Sigmoid colon (tissue), 7 donors: Measurements from ENCODE around the gene FRAT2. TPM values are rescaled to one million over a fixed set of nuclear protein-coding genes. Genes with fewer than 3 reads are reported as not detected.

Experiments
- DNase-seq: peaks from one replicate; pipeline ENCODE4 v3.0.0-alpha.2; 2019
- H3K27ac ChIP-seq, 4 donors: fragments of 200-600 bp; sonication (generic); one replicate each; pipeline ENCODE4 v1.5.1; 2016 to 2019; ENCODE audit warnings: mild to moderate bottlenecking in 1 of 4
- H3K27me3 ChIP-seq, 3 donors: fragments of 200-600 bp; sonication (generic); one replicate each; pipeline ENCODE4 v1.5.1; 2019; ENCODE audit warnings: mild to moderate bottlenecking in 1 of 3
- H3K36me3 ChIP-seq, 4 donors: fragments of 200-600 bp; sonication (generic); one replicate each; pipeline ENCODE4 v1.5.1; 2016 to 2019
- H3K4me1 ChIP-seq, 4 donors: fragments of 200-600 bp; sonication (generic); one replicate each; pipeline ENCODE4 v1.5.1; 2017 to 2019
- H3K4me3 ChIP-seq, 4 donors: fragments of 200-600 bp; sonication (generic); one replicate each; pipeline ENCODE4 v1.5.1; 2017 to 2019; ENCODE audit warnings: mild to moderate bottlenecking in 2 of 4, moderate library complexity in 1 of 4
- H3K9me3 ChIP-seq, 4 donors: fragments of 200-600 bp in 3 of 4; sonication (generic) in 3 of 4; one replicate each; pipeline versions ENCODE4 v1.5.1 to v1.6.1; 2013 to 2019
- CTCF ChIP-seq, 4 experiments: fragments of 450-650 bp in 3 of 4; fragments of 200-600 bp in 1 of 4; IDR thresholded peaks; one replicate each; pipeline ENCODE4 v1.5.1; 2016 to 2019; ENCODE audit warnings: antibody characterized with exemption in 4 of 4, mild to moderate bottlenecking in 3 of 4, moderate library complexity in 2 of 4
- EP300 ChIP-seq, 4 donors: sonication (generic); formaldehyde crosslinking; IDR thresholded peaks; one replicate each; pipeline ENCODE4 v1.6.1; 2017; ENCODE audit warnings: antibody characterized with exemption in 4 of 4
- POLR2A ChIP-seq, 2 donors: fragments of 450-650 bp; IDR thresholded peaks; one replicate each; pipeline ENCODE4 v1.6.1; 2016; ENCODE audit warnings: antibody characterized with exemption in 2 of 2, mild to moderate bottlenecking in 2 of 2, moderate library complexity in 2 of 2
- POLR2AphosphoS5 ChIP-seq, 4 donors: sonication (generic); formaldehyde crosslinking; IDR thresholded peaks; one replicate each; pipeline ENCODE4 v1.6.1; 2017; ENCODE audit warnings: antibody characterized with exemption in 4 of 4
- WGBS, 2 donors: extraction: QIAGEN DNeasy Blood & Tissue Kit; methylation state at CpG; one replicate each; pipeline ENCODE4 v1.1.7; 2013; 5-methylcytosine and 5-hydroxymethylcytosine counted together
- intact Hi-C: fragments of 100-400 bp; cut with DNase I; formaldehyde crosslinking; loops from one replicate; pipeline ENCODE4 v1.15.1; 2023
- polyA plus RNA-seq, 3 donors: library from polyadenylated mRNA; stranded (reverse); fragments of 200-250 nt; gene quantifications; one replicate each; pipeline ENCODE4 v1.2.3, GENCODE V29; 2013
- total RNA-seq, 4 donors: library from RNA; depleted of rRNA; stranded (reverse); fragments of >200 nt; gene quantifications; one replicate each; pipeline ENCODE4 v1.1.0, GENCODE V29; 2016
- donor health status: healthy with polysubstance abuse.
- donor health status: Bipolar disorder and iron deficiency.
- donor health status: healthy.

FRAT2 gene
- total and polyA plus RNA-seq, 7 donors, result 11.9 to 31.0 (median 18.9) TPM

DNA sequence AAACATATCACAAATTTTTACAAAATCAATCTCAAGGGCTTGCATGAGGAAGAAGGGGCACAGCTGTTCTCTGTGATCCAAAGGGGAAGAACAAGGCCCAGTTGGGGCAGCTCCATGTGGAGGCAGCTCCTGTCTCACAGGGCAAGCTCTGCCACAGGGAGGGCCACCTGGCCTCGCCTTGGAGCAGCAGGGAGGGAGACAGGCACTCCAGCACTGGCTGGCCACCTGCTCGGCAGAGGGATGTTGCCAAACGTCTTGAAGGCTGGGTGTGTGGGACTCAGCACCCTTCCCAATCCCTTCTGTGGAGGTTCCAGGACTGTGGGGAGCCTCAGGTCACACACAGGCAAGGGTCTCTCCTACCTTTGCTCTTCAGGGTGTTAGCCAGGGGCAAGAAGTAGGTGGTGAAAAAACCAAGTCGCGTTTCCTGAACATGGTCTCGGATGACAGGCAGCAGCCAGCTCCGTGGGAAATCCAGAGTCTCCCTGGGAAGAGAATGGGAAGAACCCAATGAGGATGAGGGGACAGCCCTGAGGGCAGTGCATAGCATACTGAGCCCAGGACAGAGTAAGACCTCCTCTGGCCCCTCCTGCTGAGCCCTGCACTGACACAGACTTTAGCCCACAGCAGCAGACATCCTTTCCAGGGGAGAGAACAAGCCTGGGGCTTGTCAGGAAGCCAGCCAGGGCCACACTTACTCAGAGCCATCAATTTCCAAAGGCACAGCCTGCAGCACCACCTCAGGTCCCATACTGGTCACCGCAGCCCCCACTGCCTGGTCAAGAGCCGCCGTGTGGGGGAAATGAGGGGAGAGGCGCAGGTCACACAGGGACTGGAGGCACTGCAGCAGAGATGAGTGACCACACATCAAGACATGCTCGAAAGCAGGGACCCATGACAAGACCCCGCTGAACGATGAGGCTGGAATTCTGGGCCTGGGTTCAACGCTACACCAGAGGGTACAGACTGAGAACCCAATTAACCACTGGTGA is 44.7 kb upstream of the FRAT2 start:
- H3K27me3 ChIP-seq, result no peaks in the 10 kb centered on the region
- intact Hi-C loops, result no loop called here
- TF ChIP-seq POLR2AphosphoS5 (IDR thresholded peaks at IDR 0.05), result no peak
- no peak for TF ChIP-seq EP300 (IDR thresholded peaks at IDR 0.05)
- no peak for TF ChIP-seq POLR2A (IDR thresholded peaks at IDR 0.05)
- no peak for TF ChIP-seq CTCF (IDR thresholded peaks at IDR 0.05)
- H3K4me3 ChIP-seq, result no peak overlapping the region
- no peak for DNase-seq
- H3K27ac ChIP-seq, result no peak overlapping the region
- H3K36me3 ChIP-seq, result peaks cover 0 to 89% (median 7%) of the 10 kb centered on the region in 4 donors
- 83 to 84% methylated on average over 15 of the region's 15 CpGs for WGBS, 2 donors
- H3K9me3 ChIP-seq, result no peaks in the 10 kb centered on the region
- no peaks in the 10 kb centered on the region for H3K4me1 ChIP-seq

DNA sequence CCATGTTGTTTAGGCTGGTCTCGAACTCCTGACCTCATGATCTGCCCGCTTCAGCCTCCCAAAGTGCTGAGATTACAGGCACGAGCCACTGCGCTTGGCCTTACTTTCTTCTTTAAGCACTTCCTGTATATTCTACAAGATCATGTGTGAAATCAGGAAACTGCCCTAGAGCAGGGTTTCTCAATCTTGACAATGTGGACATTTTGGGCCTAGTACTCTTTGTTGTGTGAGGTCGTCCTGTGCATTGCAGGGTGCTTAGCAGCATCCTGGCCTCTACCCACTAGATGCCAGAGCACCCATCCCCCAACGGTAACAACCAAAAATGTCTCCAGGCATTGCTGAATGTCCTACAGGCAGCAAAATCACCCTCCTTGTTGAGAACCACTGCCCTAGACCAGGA is 41.9 kb upstream of the FRAT2 start:
- no peak overlapping the region for H3K4me3 ChIP-seq
- no peak for DNase-seq
- intact Hi-C loops, result no loop called here
- no peaks in the 10 kb centered on the region for H3K27me3 ChIP-seq
- no peak overlapping the region for H3K27ac ChIP-seq
- H3K36me3 ChIP-seq, result peaks cover 0 to 97% (median 13%) of the 10 kb centered on the region in 4 donors
- no peaks in the 10 kb centered on the region for H3K9me3 ChIP-seq
- WGBS, 2 donors, result 81 to 94% methylated on average over 6 of the region's 6 CpGs
- TF ChIP-seq CTCF (IDR thresholded peaks at IDR 0.05) (no peak), POLR2A (IDR thresholded peaks at IDR 0.05) (no peak), EP300 (IDR thresholded peaks at IDR 0.05) (no peak), POLR2AphosphoS5 (IDR thresholded peaks at IDR 0.05) (no peak)
- no peaks in the 10 kb centered on the region for H3K4me1 ChIP-seq

DNA sequence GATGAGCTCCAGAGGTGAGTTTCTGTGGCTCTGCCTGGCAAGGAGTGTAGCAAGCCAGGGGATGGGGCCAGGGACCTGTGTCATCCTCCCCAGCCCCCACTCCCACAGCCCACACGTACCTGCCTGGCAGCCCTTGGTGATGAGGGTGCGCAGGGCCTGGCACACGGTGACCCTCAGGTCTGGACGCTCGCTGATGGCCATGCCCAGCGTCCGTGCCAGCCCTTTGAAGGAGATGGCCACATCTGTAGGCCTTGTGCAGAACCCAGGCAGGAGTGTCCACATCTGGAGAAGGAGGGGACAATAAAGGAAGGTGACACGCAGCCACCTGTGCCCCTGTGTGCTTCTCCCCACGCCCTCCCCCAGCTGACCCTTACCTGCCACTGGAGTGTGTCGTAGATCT is 38.9 kb upstream of the FRAT2 start:
- 97 to 98% methylated on average over 10 of the region's 10 CpGs for WGBS, 2 donors
- no peaks in the 10 kb centered on the region for H3K27me3 ChIP-seq
- no peak overlapping the region for H3K27ac ChIP-seq
- peaks cover 0 to 97% (median 17%) of the 10 kb centered on the region in 4 donors for H3K36me3 ChIP-seq
- DNase-seq, result no peak
- H3K4me1 ChIP-seq, result no peaks in the 10 kb centered on the region
- H3K9me3 ChIP-seq, result no peaks in the 10 kb centered on the region
- intact Hi-C loops, result no loop called here
- TF ChIP-seq EP300 (IDR thresholded peaks at IDR 0.05), result no peak
- TF ChIP-seq POLR2A (IDR thresholded peaks at IDR 0.05), result no peak
- no peak for TF ChIP-seq POLR2AphosphoS5 (IDR thresholded peaks at IDR 0.05)
- TF ChIP-seq CTCF (IDR thresholded peaks at IDR 0.05), result no peak
- H3K4me3 ChIP-seq, result no peak overlapping the region

DNA sequence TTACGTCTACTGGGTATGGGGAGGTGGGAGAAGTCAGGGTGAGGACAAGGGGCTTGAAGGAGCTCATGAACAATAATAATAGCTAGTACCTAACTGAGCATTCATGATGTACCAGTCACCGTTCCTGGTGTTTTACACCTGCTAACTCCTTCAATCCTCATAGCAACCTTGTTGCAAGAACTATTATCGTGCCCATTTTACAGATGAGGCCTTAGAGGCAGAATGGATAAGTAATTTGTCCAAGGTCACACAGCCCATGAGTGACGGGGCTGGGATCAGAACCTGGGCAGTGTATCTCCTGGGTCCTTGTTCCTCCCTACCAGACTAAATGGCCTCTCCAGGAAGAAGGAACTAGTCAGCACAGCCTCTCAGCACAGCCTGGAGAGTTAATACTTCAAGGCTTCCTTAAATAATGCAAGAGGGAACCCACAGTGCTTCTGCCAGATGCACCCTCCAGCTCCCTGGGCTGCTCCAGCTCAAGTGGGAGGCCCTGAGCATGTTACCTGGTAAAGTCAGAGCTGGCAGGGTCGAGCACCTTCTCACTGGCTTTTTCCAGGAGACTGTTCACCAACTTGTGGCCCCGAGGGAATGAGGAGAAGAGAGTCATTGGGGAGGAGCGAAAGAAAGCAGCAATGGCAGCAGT is 37.8 kb upstream of the FRAT2 start:
- Histone ChIP-seq H3K27me3 (no peaks in the 10 kb centered on the region), H3K4me3 (no peak overlapping the region), H3K27ac (no peak overlapping the region), H3K9me3 (no peaks in the 10 kb centered on the region), H3K36me3 (peaks cover 0 to 94% (median 18%) of the 10 kb centered on the region in 4 donors), H3K4me1 (no peaks in the 10 kb centered on the region)
- TF ChIP-seq POLR2A (IDR thresholded peaks at IDR 0.05), result no peak
- TF ChIP-seq EP300 (IDR thresholded peaks at IDR 0.05), result no peak
- TF ChIP-seq POLR2AphosphoS5 (IDR thresholded peaks at IDR 0.05), result no peak
- TF ChIP-seq CTCF (IDR thresholded peaks at IDR 0.05), result no peak
- WGBS, 2 donors, result 95 to 97% methylated on average over 7 of the region's 7 CpGs
- no peak for DNase-seq
- intact Hi-C loops, result no loop called here
